Measurements from ENCODE around the gene NECTIN3. TPM values are rescaled to one million over a fixed set of nuclear protein-coding genes. Genes with fewer than 3 reads are reported as not detected.

Gene NECTIN3
- total RNA-seq, 6 experiments from 2014 or later: 15.1 to 31.0 (median 23.1) TPM

GRCh38 chr3:111151438-111151837 is 79.8 kb downstream of the NECTIN3 start:
- Histone ChIP-seq H3K27ac (no peak overlapping the region), H3K9me3 (no peaks in the 10 kb centered on the region), H3K27me3 (no peaks in the 10 kb centered on the region), H3K36me3 (no peaks in the 10 kb centered on the region), H3K4me1 (no peaks in the 10 kb centered on the region), H3K4me3 (no peak overlapping the region)
- no peak for DNase-seq
- TF ChIP-seq, protein P1, sequence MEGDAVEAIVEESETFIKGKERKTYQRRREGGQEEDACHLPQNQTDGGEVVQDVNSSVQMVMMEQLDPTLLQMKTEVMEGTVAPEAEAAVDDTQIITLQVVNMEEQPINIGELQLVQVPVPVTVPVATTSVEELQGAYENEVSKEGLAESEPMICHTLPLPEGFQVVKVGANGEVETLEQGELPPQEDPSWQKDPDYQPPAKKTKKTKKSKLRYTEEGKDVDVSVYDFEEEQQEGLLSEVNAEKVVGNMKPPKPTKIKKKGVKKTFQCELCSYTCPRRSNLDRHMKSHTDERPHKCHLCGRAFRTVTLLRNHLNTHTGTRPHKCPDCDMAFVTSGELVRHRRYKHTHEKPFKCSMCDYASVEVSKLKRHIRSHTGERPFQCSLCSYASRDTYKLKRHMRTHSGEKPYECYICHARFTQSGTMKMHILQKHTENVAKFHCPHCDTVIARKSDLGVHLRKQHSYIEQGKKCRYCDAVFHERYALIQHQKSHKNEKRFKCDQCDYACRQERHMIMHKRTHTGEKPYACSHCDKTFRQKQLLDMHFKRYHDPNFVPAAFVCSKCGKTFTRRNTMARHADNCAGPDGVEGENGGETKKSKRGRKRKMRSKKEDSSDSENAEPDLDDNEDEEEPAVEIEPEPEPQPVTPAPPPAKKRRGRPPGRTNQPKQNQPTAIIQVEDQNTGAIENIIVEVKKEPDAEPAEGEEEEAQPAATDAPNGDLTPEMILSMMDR (IDR thresholded peaks at IDR 0.05): no peak
- no peak for TF ChIP-seq POLR2A (IDR thresholded peaks at IDR 0.05)
- no peak for ATAC-seq
- intact Hi-C loops (cut with DNase I): no loop called here

DNA sequence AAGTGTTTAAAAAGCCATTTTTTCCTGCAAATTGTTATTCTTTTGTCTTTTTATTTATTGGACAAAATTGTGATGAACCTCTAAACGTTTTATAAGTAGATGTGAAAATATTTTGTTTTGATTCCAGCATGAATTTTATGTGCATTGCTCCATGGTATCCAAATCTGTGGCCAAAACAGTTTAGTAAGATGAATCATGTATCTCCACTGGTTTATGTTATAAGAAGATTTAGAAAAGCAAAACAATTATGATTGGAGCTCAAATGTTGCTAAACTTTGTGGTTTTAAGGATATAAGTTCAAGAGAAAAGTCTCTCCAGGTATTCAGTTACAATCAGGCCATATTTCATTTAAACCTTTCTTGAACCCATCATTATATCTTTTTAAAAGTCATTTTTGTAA is 80.9 kb downstream of the NECTIN3 start:
- Histone ChIP-seq H3K27me3 (no peaks in the 10 kb centered on the region), H3K4me1 (no peaks in the 10 kb centered on the region), H3K9me3 (no peaks in the 10 kb centered on the region), H3K36me3 (no peaks in the 10 kb centered on the region), H3K4me3 (no peak overlapping the region), H3K27ac (no peak overlapping the region)
- no peak for ATAC-seq
- 41% methylated on average over 1 of the region's 1 CpG for WGBS (ENCODE audit: insufficient coverage, low coverage, low lambda C conversion rate, missing lambda C conversion rate)
- TF ChIP-seq POLR2A (IDR thresholded peaks at IDR 0.05): no peak
- TF ChIP-seq, protein P1 (IDR thresholded peaks at IDR 0.05): no peak
- intact Hi-C loops (cut with DNase I): no loop called here
- DNase-seq: no peak

GRCh38 chr3:111156517-111156916 is 84.9 kb downstream of the NECTIN3 start:
- WGBS (ENCODE audit: insufficient coverage, low coverage, low lambda C conversion rate, missing lambda C conversion rate): 89% methylated on average over 2 of the region's 2 CpGs
- Histone ChIP-seq H3K4me3 (no peak overlapping the region), H3K4me1 (no peaks in the 10 kb centered on the region), H3K9me3 (no peaks in the 10 kb centered on the region), H3K27me3 (no peaks in the 10 kb centered on the region), H3K36me3 (no peaks in the 10 kb centered on the region), H3K27ac (no peak overlapping the region)
- intact Hi-C loops (cut with DNase I): no loop called here
- TF ChIP-seq POLR2A (IDR thresholded peaks at IDR 0.05): no peak
- TF ChIP-seq, protein P1 (IDR thresholded peaks at IDR 0.05): no peak
- DNase-seq (no peak), ATAC-seq (no peak)

DNA sequence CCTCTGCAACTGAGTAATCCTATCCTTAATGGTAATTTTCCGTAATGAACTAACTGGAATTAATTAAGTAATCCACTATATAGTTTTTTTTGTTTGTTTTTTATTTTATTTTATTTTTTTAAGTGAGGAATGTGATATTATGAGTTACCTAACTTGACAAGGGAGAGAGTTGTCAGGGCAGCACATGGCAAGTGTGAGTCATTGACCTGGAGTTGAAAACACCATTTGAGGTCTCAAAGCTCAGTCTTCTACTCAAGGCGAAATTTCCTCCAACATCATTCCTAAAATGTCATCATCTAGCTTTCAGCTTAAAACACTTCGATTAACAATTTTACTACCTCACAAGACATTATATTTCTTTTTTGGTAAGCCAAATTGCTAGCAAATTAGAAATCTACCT is 87.8 kb downstream of the NECTIN3 start:
- no peaks in the 10 kb centered on the region for H3K4me1 ChIP-seq

GRCh38 chr3:111164621-111165020 is 93.0 kb downstream of the NECTIN3 start:
- ATAC-seq (peak in 2 of 4 donors; percentile 18 to 59), DNase-seq (no peak)
- Histone ChIP-seq H3K36me3 (no peaks in the 10 kb centered on the region), H3K27ac (no peak overlapping the region), H3K9me3 (peaks cover 0 to 2% (median 0%) of the 10 kb centered on the region in 4 donors), H3K4me3 (no peak overlapping the region), H3K27me3 (no peaks in the 10 kb centered on the region), H3K4me1 (no peaks in the 10 kb centered on the region)
- intact Hi-C loops (cut with DNase I): no loop called here
- 67% methylated on average over 3 of the region's 3 CpGs for WGBS (ENCODE audit: insufficient coverage, low coverage, low lambda C conversion rate, missing lambda C conversion rate)
- TF ChIP-seq, protein P1 (IDR thresholded peaks at IDR 0.05): no peak
- TF ChIP-seq POLR2A (IDR thresholded peaks at IDR 0.05): no peak

More for the DNA sequence above, 87.8 kb downstream of the NECTIN3 start:
- Histone ChIP-seq H3K36me3 (no peaks in the 10 kb centered on the region), H3K9me3 (peaks cover 0 to 2% (median 0%) of the 10 kb centered on the region in 4 donors), H3K27me3 (no peaks in the 10 kb centered on the region), H3K27ac (no peak overlapping the region), H3K4me3 (no peak overlapping the region)
- no peak for TF ChIP-seq POLR2A (IDR thresholded peaks at IDR 0.05)
- DNase-seq (no peak), ATAC-seq (no peak)
- 98% methylated on average over 3 of the region's 3 CpGs for WGBS (ENCODE audit: insufficient coverage, low coverage, low lambda C conversion rate, missing lambda C conversion rate)
- intact Hi-C loops (cut with DNase I): no loop called here
